Kidney epithelial cell (primary cell): ENCODE measurements around the gene OPRL1. TPM values are rescaled to one million over a fixed set of nuclear protein-coding genes. Genes with fewer than 3 reads are reported as not detected.

Experiments
- DNase-seq: peaks from one replicate; pipeline ENCODE4 v3.0.0-alpha.2; 2010; ENCODE audit warnings: low read depth
- H3K27me3 ChIP-seq: 2 replicates; pipeline ENCODE4 v1.6.0; 2011; ENCODE audit warnings: low read length; ENCODE audit not compliant: control insufficient read depth, insufficient read depth
- H3K36me3 ChIP-seq: 2 replicates; pipeline ENCODE4 v1.5.1; 2011; ENCODE audit warnings: low read length; ENCODE audit not compliant: control insufficient read depth, insufficient read depth
- H3K4me3 ChIP-seq: 2 replicates; pipeline ENCODE4 v1.5.1; 2011; ENCODE audit warnings: low read depth, mild to moderate bottlenecking, control low read depth, low read length
- CTCF ChIP-seq: IDR thresholded peaks from 2 replicates; pipeline ENCODE4 v1.5.1; 2011; ENCODE audit warnings: mild to moderate bottlenecking, moderate library complexity, low read length, control low read depth, inconsistent platforms; ENCODE audit not compliant: insufficient read depth, poor library complexity, severe bottlenecking
- total RNA-seq: library from RNA; depleted of rRNA; stranded (reverse); fragments of >200 nt; gene quantifications from 2 replicates; pipeline ENCODE4 v1.2.3, GENCODE V29; 2015

The OPRL1 gene
- total RNA-seq, 1 donor from 2014 or later: 0.21 TPM

- no peak overlapping the region for H3K4me3 ChIP-seq
- no peak for DNase-seq
- no peak for TF ChIP-seq CTCF
Measured at GRCh38 chr20:64090165-64090564, 10.3 kb downstream of the OPRL1 start.

GRCh38 chr20:64091340-64091739 is 11.5 kb downstream of the OPRL1 start:
- no peak for TF ChIP-seq CTCF
- no peaks in the 10 kb centered on the region for H3K36me3 ChIP-seq
- H3K27me3 ChIP-seq: peaks cover 50% of the 10 kb centered on the region
- no peak overlapping the region for H3K4me3 ChIP-seq
- DNase-seq: no peak

More at GRCh38 chr20:64090165-64090564, 10.3 kb downstream of the OPRL1 start:
- Histone ChIP-seq H3K36me3 (no peaks in the 10 kb centered on the region), H3K27me3 (peaks cover 58% of the 10 kb centered on the region)

GRCh38 chr20:64091770-64092169 is 11.9 kb downstream of the OPRL1 start:
- TF ChIP-seq CTCF: no peak
- no peaks in the 10 kb centered on the region for H3K36me3 ChIP-seq
- H3K4me3 ChIP-seq: no peak overlapping the region
- no peak for DNase-seq
- peaks cover 49% of the 10 kb centered on the region for H3K27me3 ChIP-seq

- Histone ChIP-seq H3K36me3 (no peaks in the 10 kb centered on the region), H3K4me3 (no peak overlapping the region), H3K27me3 (peaks cover 47% of the 10 kb centered on the region)
- no peak for DNase-seq
- no peak for TF ChIP-seq CTCF
Measured at GRCh38 chr20:64092258-64093012, 12.6 kb downstream of the OPRL1 start.

- no peak overlapping the region for H3K4me3 ChIP-seq
- no peak for TF ChIP-seq CTCF
- peaks cover 43% of the 10 kb centered on the region for H3K27me3 ChIP-seq
- DNase-seq: no peak
- no peaks in the 10 kb centered on the region for H3K36me3 ChIP-seq
Measured at GRCh38 chr20:64093013-64093503, 13.2 kb downstream of the OPRL1 start.

GRCh38 chr20:64095455-64095854 is 15.6 kb downstream of the OPRL1 start:
- no peaks in the 10 kb centered on the region for H3K36me3 ChIP-seq

More at GRCh38 chr20:64095455-64095854, 15.6 kb downstream of the OPRL1 start:
- Histone ChIP-seq H3K27me3 (peaks cover 26% of the 10 kb centered on the region), H3K4me3 (no peak overlapping the region)
- no peak for TF ChIP-seq CTCF
- no peak for DNase-seq
